Smooth muscle cell (in vitro differentiated cells): ENCODE results near the gene PAFAH1B2. TPM values are rescaled to one million over a fixed set of nuclear protein-coding genes. Genes with fewer than 3 reads are reported as not detected.
A peak's percentile ranks its signal among the peaks of the same experiment; 100 is the strongest.

Experiments used
- DNase-seq: peaks from one replicate; lab custom pipeline; 2025; ENCODE audit not compliant: unreplicated experiment; lab: John Stamatoyannopoulos, UW
- H2AFZ ChIP-seq: fragments of 200-600 bp; sonication (generic); 2 replicates; pipeline ENCODE4 v1.6.0; 2016; ENCODE audit warnings: antibody characterized with exemption, low read depth, mild to moderate bottlenecking
- H3F3A ChIP-seq: fragments of 200-600 bp; sonication (generic); 2 replicates; pipeline ENCODE4 v1.6.0; 2017; ENCODE audit warnings: antibody characterized with exemption, low read depth
- H3K27ac ChIP-seq: fragments of 200-600 bp; sonication (generic); 2 replicates; pipeline ENCODE4 v1.5.1; 2016; ENCODE audit warnings: low read depth, mild to moderate bottlenecking
- H3K27me3 ChIP-seq: fragments of 200-600 bp; sonication (generic); 2 replicates; pipeline ENCODE4 v1.6.1; 2016; ENCODE audit warnings: low read depth, mild to moderate bottlenecking
- H3K36me3 ChIP-seq: fragments of 200-600 bp; sonication (generic); 2 replicates; pipeline ENCODE4 v1.5.1; 2016; ENCODE audit warnings: low read depth
- H3K4me1 ChIP-seq: fragments of 200-600 bp; sonication (generic); 2 replicates; pipeline ENCODE4 v1.5.1; 2016; ENCODE audit warnings: low read depth
- H3K4me2 ChIP-seq: fragments of 200-600 bp; sonication (generic); 2 replicates; pipeline ENCODE4 v1.6.0; 2016; ENCODE audit warnings: mild to moderate bottlenecking
- H3K4me3 ChIP-seq: fragments of 200-600 bp; sonication (generic); 2 replicates; pipeline ENCODE4 v1.5.1; 2016; ENCODE audit warnings: mild to moderate bottlenecking
- H3K79me2 ChIP-seq: fragments of 200-600 bp; sonication (generic); 2 replicates; pipeline ENCODE4 v1.6.0; 2016; ENCODE audit warnings: low read depth, mild to moderate bottlenecking
- H3K9ac ChIP-seq: fragments of 200-600 bp; sonication (generic); 2 replicates; pipeline ENCODE4 v1.6.0; 2016; ENCODE audit warnings: low read depth
- H3K9me3 ChIP-seq: fragments of 200-600 bp; sonication (generic); replicated peaks from 2 replicates; pipeline ENCODE4 v1.5.1; 2016; ENCODE audit warnings: low read depth
- H4K20me1 ChIP-seq: fragments of 200-600 bp; sonication (generic); 2 replicates; pipeline ENCODE4 v1.6.0; 2016; ENCODE audit warnings: low read depth
- CTCF ChIP-seq: fragments of 200-600 bp; sonication (generic); IDR thresholded peaks from 2 replicates; pipeline ENCODE4 v1.5.1; 2017; ENCODE audit warnings: borderline replicate concordance, mild to moderate bottlenecking, antibody characterized with exemption; ENCODE audit not compliant: insufficient read depth, poor library complexity, severe bottlenecking
- WGBS: methylation state at CpG from one replicate; pipeline ENCODE4 v1.1.7; 2016; ENCODE audit warnings: low lambda C conversion rate; 5-methylcytosine and 5-hydroxymethylcytosine counted together
- polyA plus RNA-seq: library from polyadenylated mRNA; unstranded; fragments of >200 nt; fragmentation: Nextera tagmentation; extraction: Ambion mirVana; gene quantifications from 2 replicates; pipeline ENCODE4 v1.2.1, GENCODE V29; 2016
- total RNA-seq: library from RNA; depleted of rRNA; stranded (reverse); fragments of >200 nt; gene quantifications from 2 replicates; pipeline ENCODE4 v1.2.3, GENCODE V29; 2014

Gene PAFAH1B2
- total and polyA plus RNA-seq, 2 experiments from 2014 or later: 30.7 to 146 TPM

- TF ChIP-seq CTCF: peak; percentile 52
- H2AFZ ChIP-seq: no peak overlapping the region
- H3K4me1 ChIP-seq: peaks cover 29% of the 10 kb centered on the region
- H3F3A ChIP-seq: peaks cover 25% of the 10 kb centered on the region
- peak overlapping the region; percentile 85 for H3K4me2 ChIP-seq
- no peaks in the 10 kb centered on the region for H3K27me3 ChIP-seq
- H4K20me1 ChIP-seq: peaks cover 31% of the 10 kb centered on the region
- WGBS: 56% methylated on average over 17 of the region's 17 CpGs
- DNase-seq: no peak
- H3K4me3 ChIP-seq: no peak overlapping the region
- H3K79me2 ChIP-seq: peaks cover 41% of the 10 kb centered on the region
- H3K36me3 ChIP-seq: no peaks in the 10 kb centered on the region
- H3K27ac ChIP-seq: peak overlapping the region; percentile 79
- no peak overlapping the region for H3K9ac ChIP-seq
- no peaks in the 10 kb centered on the region for H3K9me3 ChIP-seq
These were observed 53.7 kb downstream of the PAFAH1B2 start for GRCh38 chr11:117197516-117198456.

GRCh38 chr11:117198613-117199012 lies 54.5 kb downstream of the PAFAH1B2 start:
- Histone ChIP-seq H3F3A (peaks cover 33% of the 10 kb centered on the region), H3K4me2 (peak overlapping the region; percentile 85), H3K9me3 (no peaks in the 10 kb centered on the region), H2AFZ (no peak overlapping the region), H4K20me1 (peaks cover 39% of the 10 kb centered on the region), H3K27ac (peak overlapping the region; percentile 79), H3K79me2 (peaks cover 47% of the 10 kb centered on the region), H3K4me3 (peak overlapping the region; percentile 49), H3K9ac (peak overlapping the region; percentile 5), H3K27me3 (no peaks in the 10 kb centered on the region), H3K36me3 (no peaks in the 10 kb centered on the region), H3K4me1 (peaks cover 29% of the 10 kb centered on the region)
- DNase-seq: no peak
- WGBS: 50% methylated on average over 4 of the region's 4 CpGs
- no peak for TF ChIP-seq CTCF

GRCh38 chr11:117199053-117199915 lies 55.2 kb downstream of the PAFAH1B2 start, which contains the start of gene TAGLN:
Gene TAGLN, plus strand, starts transcription at chr11:117199370. Its CDS starts 3,644 bp downstream, at chr11:117203014.
- Histone ChIP-seq H2AFZ (no peak within 1 kb of the TSS), H4K20me1 (peaks cover 46% of the 10 kb centered on the region), H3K9ac (peak within 1 kb of the TSS; percentile 46), H3F3A (peaks cover 40% of the 10 kb centered on the region), H3K4me1 (peaks cover 29% of the 10 kb centered on the region), H3K4me2 (peak within 1 kb of the TSS; percentile 85), H3K27me3 (no peaks in the 10 kb centered on the region), H3K4me3 (peak within 1 kb of the TSS; percentile 49), H3K27ac (peak within 1 kb of the TSS; percentile 79), H3K79me2 (peaks cover 47% of the 10 kb centered on the region), H3K9me3 (no peaks in the 10 kb centered on the region), H3K36me3 (no peaks in the 10 kb centered on the region)
- peak; percentile 44 for DNase-seq
- TF ChIP-seq CTCF: no peak
- WGBS: 6% methylated on average over 33 of the region's 34 CpGs
